ENCODE measurements around the gene B4GALT5. TPM values are rescaled to one million over a fixed set of nuclear protein-coding genes. Genes with fewer than 3 reads are reported as not detected.

B4GALT5 gene
- polyA plus RNA-seq, 3 donors = 2.4 to 18.3 (median 2.7) TPM

- H4K20me1 ChIP-seq (ENCODE audit: insufficient read depth, low read length) = peaks cover 47% of the 10 kb centered on the region
- peak overlapping the region; percentile 74 to 93 (median 91) for H3K4me3 ChIP-seq (replicated peaks in 1 of 3; ENCODE audit: low read depth in 2 of 3, low read length in 3 of 3)
- peaks cover 34 to 59% of the 10 kb centered on the region in 2 donors for H3K4me1 ChIP-seq (ENCODE audit: control insufficient read depth in 1 of 2, insufficient read depth in 2 of 2, low read length in 2 of 2)
- intact Hi-C loops (cut with micrococcal nuclease) = loop anchor here (5.0 to 10.0 kb wide), 5 partner anchors 35 to 100 kb away; partner anchors contain the start of gene SLC9A8 (in 2 of the 2)
- Mint-ChIP-seq H3K9me3 (peaks cover 0 to 2% (median 0%) of the 10 kb centered on the region in 7 donors), H3K27ac (peak overlapping the region; percentile 89 to 96 (median 90)), H3K4me3 (peak overlapping the region; percentile 94 to 95), H3K27me3 (ENCODE audit: low read depth in 3 of 3) (peaks cover 0 to 7% (median 2%) of the 10 kb centered on the region in 3 donors), H3K36me3 (peaks cover 0 to 3% of the 10 kb centered on the region in 2 donors), H3K4me1 (peaks cover 49% of the 10 kb centered on the region)
- WGBS (ENCODE audit: insufficient coverage) = 0% methylated on average over 5 of the region's 6 CpGs
- no peak overlapping the region for H2AFZ ChIP-seq (ENCODE audit: insufficient read depth, low read depth, low read length, poor library complexity, severe bottlenecking)
- peak overlapping the region; percentile 94 for H3K9ac ChIP-seq (ENCODE audit: insufficient read depth, low read length, poor library complexity, severe bottlenecking)
- DNase-seq = peak in 1 of 3 donors; percentile 33
- no peaks in the 10 kb centered on the region for H3K27me3 ChIP-seq (ENCODE audit: control insufficient read depth in 2 of 2, insufficient read depth in 2 of 2, low read length in 2 of 2)
- no peaks in the 10 kb centered on the region for H3K9me3 ChIP-seq (replicated peaks in 1 of 2; ENCODE audit: control insufficient read depth in 1 of 2, insufficient read depth in 1 of 2, low read length in 2 of 2)
- no peaks in the 10 kb centered on the region for H3K36me3 ChIP-seq (replicated peaks in 1 of 2; ENCODE audit: control insufficient read depth in 1 of 2, insufficient read depth in 2 of 2, low read length in 2 of 2)
- peaks cover 69% of the 10 kb centered on the region for H3K79me2 ChIP-seq (ENCODE audit: insufficient read depth, low read length)
- H3K4me2 ChIP-seq (replicated peaks; ENCODE audit: extremely low read depth, low read length, poor library complexity, severe bottlenecking) = peak overlapping the region; percentile 94
- H3K27ac ChIP-seq (ENCODE audit: low read depth in 1 of 2, low read length in 2 of 2) = peak overlapping the region; percentile 89 to 93
- TF ChIP-seq CTCF (IDR thresholded peaks at IDR 0.05) = no peak
Measured at GRCh38 chr20:49712646-49712995, 1.1 kb downstream of the B4GALT5 start.

GRCh38 chr20:49712118-49712517, 1.6 kb downstream of the B4GALT5 start:
- Histone ChIP-seq H3K9me3 (replicated peaks in 1 of 2; ENCODE audit: control insufficient read depth in 1 of 2, insufficient read depth in 1 of 2, low read length in 2 of 2) (no peaks in the 10 kb centered on the region), H3K27me3 (ENCODE audit: control insufficient read depth in 2 of 2, insufficient read depth in 2 of 2, low read length in 2 of 2) (no peaks in the 10 kb centered on the region), H3K9ac (ENCODE audit: insufficient read depth, low read length, poor library complexity, severe bottlenecking) (peak overlapping the region; percentile 94), H3K4me2 (replicated peaks; ENCODE audit: extremely low read depth, low read length, poor library complexity, severe bottlenecking) (peak overlapping the region; percentile 94), H4K20me1 (ENCODE audit: insufficient read depth, low read length) (peaks cover 52% of the 10 kb centered on the region), H3K4me3 (replicated peaks in 1 of 3; ENCODE audit: low read depth in 2 of 3, low read length in 3 of 3) (peak overlapping the region; percentile 74 to 93 (median 91)), H2AFZ (ENCODE audit: insufficient read depth, low read depth, low read length, poor library complexity, severe bottlenecking) (no peak overlapping the region), H3K27ac (ENCODE audit: low read depth in 1 of 2, low read length in 2 of 2) (peak overlapping the region in 1 of 2 donors; percentile 93), H3K4me1 (ENCODE audit: control insufficient read depth in 1 of 2, insufficient read depth in 2 of 2, low read length in 2 of 2) (peaks cover 35 to 55% of the 10 kb centered on the region in 2 donors), H3K79me2 (ENCODE audit: insufficient read depth, low read length) (peaks cover 74% of the 10 kb centered on the region), H3K36me3 (replicated peaks in 1 of 2; ENCODE audit: control insufficient read depth in 1 of 2, insufficient read depth in 2 of 2, low read length in 2 of 2) (no peaks in the 10 kb centered on the region)
- no peak for TF ChIP-seq CTCF (IDR thresholded peaks at IDR 0.05)
- WGBS (ENCODE audit: insufficient coverage) = 80% methylated on average over 1 of the region's 4 CpGs
- intact Hi-C loops (cut with micrococcal nuclease) = loop anchor here (5.0 to 10.0 kb wide), 5 partner anchors 35 to 100 kb away; partner anchors contain the start of gene SLC9A8 (in 2 of the 2)
- Mint-ChIP-seq H3K4me1 (peaks cover 48% of the 10 kb centered on the region), H3K27ac (peak overlapping the region; percentile 89 to 96 (median 90)), H3K9me3 (peaks cover 0 to 2% (median 0%) of the 10 kb centered on the region in 7 donors), H3K27me3 (ENCODE audit: low read depth in 3 of 3) (peaks cover 0 to 7% (median 0%) of the 10 kb centered on the region in 3 donors), H3K36me3 (peaks cover 0 to 3% of the 10 kb centered on the region in 2 donors), H3K4me3 (peak overlapping the region; percentile 94 to 95)
- no peak for DNase-seq

All from CD14-positive monocyte (primary cell).